SK-N-SH (cell line): Measurements from ENCODE around the gene SPTB.

Source experiments
- CHD2 ChIP-seq: fragments of 150-350 bp; IDR thresholded peaks from 2 replicates; pipeline ENCODE4 v1.6.1; 2018; ENCODE audit warnings: low read length; ENCODE audit not compliant: partially characterized antibody
- MEF2A ChIP-seq: IDR thresholded peaks from 2 replicates; pipeline ENCODE4 v1.4.0; 2012; ENCODE audit warnings: low read depth, borderline replicate concordance
- NRF1 ChIP-seq: IDR thresholded peaks from 2 replicates; pipeline ENCODE4 v1.6.1; 2012; ENCODE audit warnings: low read depth, mild to moderate bottlenecking, low read length
- RFX5 ChIP-seq: IDR thresholded peaks from 2 replicates; pipeline ENCODE4 v1.6.1; 2012; ENCODE audit warnings: mild to moderate bottlenecking, improper control_type of control experiment, low read length
- SIN3A ChIP-seq: IDR thresholded peaks from 2 replicates; pipeline ENCODE4 v1.6.1; 2012; ENCODE audit warnings: low read depth, mild to moderate bottlenecking, low read length, moderate library complexity, borderline replicate concordance
- TAF1 ChIP-seq: IDR thresholded peaks from 2 replicates; pipeline ENCODE4 v1.6.1; 2012; ENCODE audit warnings: low read depth, mild to moderate bottlenecking, low read length, moderate library complexity, borderline replicate concordance
- TEAD4 ChIP-seq: IDR thresholded peaks from 2 replicates; pipeline ENCODE4 v1.4.0; 2012; ENCODE audit warnings: mild to moderate bottlenecking, borderline replicate concordance; ENCODE audit not compliant: insufficient read depth
- TF ChIP-seq, protein P1 (sequence below): fragments of 150-350 bp; IDR thresholded peaks from 2 replicates; pipeline ENCODE4 v1.6.1; 2016; ENCODE audit warnings: mild to moderate bottlenecking, low read depth, low read length
- TF ChIP-seq, protein P2 (sequence below): fragments of 200-600 bp; sonication (generic); IDR thresholded peaks from 2 replicates; pipeline ENCODE4 v1.6.1; 2017; ENCODE audit warnings: antibody characterized with exemption, mild to moderate bottlenecking, moderate library complexity
- TF ChIP-seq, protein P3 (sequence below): IDR thresholded peaks from 2 replicates; pipeline ENCODE4 v1.4.0; 2012; ENCODE audit warnings: low read depth, borderline replicate concordance
- TF ChIP-seq, protein P4 (sequence below): IDR thresholded peaks from 2 replicates; pipeline ENCODE4; 2012

DNA sequence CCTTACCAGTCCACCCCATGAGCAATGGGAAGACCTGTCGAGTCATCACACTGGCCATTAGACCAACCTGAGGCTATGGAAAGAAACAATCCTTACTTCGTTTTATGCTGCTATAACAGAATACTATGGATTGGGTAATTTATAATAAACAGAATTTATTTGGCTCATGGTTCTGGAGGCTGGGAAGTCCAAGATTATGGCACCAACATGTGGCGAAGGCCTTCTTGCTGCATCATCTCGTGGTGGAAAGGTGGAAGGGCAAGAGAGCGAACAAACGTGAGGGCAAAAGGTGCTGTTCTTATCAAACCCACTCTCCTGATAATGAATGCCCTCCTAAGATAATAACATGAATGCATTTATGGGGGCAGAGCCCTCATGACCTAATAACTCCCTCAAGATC, 9.6 kb upstream of the SPTB start:
- TF ChIP-seq, protein P1, sequence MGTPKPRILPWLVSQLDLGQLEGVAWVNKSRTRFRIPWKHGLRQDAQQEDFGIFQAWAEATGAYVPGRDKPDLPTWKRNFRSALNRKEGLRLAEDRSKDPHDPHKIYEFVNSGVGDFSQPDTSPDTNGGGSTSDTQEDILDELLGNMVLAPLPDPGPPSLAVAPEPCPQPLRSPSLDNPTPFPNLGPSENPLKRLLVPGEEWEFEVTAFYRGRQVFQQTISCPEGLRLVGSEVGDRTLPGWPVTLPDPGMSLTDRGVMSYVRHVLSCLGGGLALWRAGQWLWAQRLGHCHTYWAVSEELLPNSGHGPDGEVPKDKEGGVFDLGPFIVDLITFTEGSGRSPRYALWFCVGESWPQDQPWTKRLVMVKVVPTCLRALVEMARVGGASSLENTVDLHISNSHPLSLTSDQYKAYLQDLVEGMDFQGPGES = no peak
- TF ChIP-seq, protein P2, sequence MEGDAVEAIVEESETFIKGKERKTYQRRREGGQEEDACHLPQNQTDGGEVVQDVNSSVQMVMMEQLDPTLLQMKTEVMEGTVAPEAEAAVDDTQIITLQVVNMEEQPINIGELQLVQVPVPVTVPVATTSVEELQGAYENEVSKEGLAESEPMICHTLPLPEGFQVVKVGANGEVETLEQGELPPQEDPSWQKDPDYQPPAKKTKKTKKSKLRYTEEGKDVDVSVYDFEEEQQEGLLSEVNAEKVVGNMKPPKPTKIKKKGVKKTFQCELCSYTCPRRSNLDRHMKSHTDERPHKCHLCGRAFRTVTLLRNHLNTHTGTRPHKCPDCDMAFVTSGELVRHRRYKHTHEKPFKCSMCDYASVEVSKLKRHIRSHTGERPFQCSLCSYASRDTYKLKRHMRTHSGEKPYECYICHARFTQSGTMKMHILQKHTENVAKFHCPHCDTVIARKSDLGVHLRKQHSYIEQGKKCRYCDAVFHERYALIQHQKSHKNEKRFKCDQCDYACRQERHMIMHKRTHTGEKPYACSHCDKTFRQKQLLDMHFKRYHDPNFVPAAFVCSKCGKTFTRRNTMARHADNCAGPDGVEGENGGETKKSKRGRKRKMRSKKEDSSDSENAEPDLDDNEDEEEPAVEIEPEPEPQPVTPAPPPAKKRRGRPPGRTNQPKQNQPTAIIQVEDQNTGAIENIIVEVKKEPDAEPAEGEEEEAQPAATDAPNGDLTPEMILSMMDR = no peak
- TF ChIP-seq, protein P3, sequence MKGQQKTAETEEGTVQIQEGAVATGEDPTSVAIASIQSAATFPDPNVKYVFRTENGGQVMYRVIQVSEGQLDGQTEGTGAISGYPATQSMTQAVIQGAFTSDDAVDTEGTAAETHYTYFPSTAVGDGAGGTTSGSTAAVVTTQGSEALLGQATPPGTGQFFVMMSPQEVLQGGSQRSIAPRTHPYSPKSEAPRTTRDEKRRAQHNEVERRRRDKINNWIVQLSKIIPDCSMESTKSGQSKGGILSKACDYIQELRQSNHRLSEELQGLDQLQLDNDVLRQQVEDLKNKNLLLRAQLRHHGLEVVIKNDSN = no peak
- no peak for TF ChIP-seq NRF1
- TF ChIP-seq RFX5 = no peak
- TF ChIP-seq CHD2 = no peak
- TF ChIP-seq TEAD4 = no peak
- TF ChIP-seq TAF1 = no peak
- TF ChIP-seq MEF2A = no peak
- TF ChIP-seq, protein P4, sequence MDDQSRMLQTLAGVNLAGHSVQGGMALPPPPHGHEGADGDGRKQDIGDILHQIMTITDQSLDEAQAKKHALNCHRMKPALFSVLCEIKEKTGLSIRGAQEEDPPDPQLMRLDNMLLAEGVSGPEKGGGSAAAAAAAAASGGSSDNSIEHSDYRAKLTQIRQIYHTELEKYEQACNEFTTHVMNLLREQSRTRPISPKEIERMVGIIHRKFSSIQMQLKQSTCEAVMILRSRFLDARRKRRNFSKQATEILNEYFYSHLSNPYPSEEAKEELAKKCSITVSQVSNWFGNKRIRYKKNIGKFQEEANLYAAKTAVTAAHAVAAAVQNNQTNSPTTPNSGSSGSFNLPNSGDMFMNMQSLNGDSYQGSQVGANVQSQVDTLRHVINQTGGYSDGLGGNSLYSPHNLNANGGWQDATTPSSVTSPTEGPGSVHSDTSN = no peak
- no peak for TF ChIP-seq SIN3A
